CD4-positive, alpha-beta T cell treated with Interleukin-21 for 1 hour (primary cell): ENCODE measurements around the gene CPVL.

Experiments used
- DNase-seq: peaks from one replicate; pipeline ENCODE4 v3.0.0-alpha.2; 2020

The CPVL gene

GRCh38 chr7:29090151-29090805 lies 56.1 kb downstream of the CPVL start:
- no peak for DNase-seq

- no peak for DNase-seq
Measured at GRCh38 chr7:29087840-29088170, 58.5 kb downstream of the CPVL start.

DNA sequence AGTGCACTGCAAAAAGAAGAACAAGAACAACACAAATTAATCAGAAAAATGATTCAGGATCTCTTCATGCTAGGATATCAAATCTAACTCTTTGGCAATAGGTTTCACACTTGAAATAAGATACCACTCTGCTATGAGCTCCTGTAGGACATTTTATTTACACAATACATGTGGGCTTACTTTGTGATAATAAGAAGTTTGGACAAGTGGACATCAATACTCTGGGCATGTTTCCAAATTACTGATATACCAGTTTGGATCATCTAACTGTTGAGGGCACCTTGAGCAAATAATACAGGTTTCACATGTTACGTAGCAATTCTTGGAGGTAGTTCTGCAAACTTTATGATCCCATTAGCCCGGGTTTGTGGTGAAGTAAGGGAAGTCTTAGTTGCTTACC lies 59.8 kb downstream of the CPVL start:
- DNase-seq, result no peak

DNA sequence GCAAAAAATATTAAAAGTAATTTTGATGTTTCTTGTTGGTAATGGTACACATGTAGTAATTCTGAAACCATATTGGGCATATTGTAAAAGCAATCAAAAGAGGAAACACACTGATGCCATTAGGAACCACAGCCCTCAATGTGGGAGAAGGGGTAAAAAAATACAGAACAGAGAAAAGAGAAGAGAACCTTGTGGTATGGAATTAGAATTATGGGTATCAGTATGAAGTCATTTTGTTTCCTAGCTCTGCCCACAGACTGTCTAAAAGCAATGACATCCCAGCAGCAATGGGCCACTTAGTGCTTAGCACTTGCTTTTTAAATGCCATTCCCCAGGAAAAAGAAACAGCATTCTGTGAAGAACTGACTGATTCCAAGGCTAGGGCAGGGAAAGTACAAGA lies 61.5 kb downstream of the CPVL start:
- peak; percentile 1 for DNase-seq

GRCh38 chr7:29080803-29081202 lies 65.5 kb downstream of the CPVL start:
- DNase-seq, result no peak

DNA sequence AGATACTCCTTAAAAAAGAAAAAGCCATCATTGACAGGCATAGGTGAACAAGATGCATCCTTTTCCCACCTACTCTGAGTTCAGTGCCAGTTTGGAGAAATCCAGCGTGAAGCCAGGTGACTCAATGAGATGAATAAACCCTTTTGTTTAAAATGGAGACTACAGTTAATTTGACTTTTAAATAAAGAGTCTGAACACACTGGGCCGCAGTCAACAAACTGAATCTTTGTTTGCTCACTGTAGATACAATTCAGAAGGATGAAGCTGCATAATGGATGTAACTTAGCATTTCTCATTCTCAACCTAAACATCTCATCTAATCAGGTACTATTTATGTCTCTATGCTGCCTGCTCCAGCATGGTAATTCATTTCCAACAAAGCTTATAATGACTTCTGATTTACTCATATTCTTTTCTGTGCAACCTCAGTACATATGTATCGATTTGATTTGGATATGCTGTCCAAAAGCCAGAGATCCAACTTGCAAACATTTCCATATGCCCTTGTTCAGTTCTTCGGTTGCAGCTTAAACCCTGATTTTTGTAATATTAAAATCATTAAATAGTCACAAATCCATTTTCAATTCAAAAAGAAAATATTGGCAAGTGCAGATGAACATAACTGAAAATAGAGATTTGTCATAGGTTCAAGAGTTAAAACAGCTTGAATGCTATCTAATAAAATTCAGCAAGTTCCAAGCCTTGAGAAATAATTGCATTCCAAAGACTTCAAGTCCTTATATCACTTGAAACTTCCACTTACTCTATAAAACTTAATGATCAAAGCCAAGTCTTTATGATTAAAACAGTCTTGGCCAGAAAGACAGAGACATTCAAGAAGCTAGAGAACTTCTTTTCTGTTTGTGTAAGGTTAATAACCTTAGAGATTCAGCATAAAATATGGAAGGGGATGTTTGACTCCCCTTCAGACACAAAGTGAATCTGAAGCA lies 67.8 kb downstream of the CPVL start:
- no peak for DNase-seq

DNA sequence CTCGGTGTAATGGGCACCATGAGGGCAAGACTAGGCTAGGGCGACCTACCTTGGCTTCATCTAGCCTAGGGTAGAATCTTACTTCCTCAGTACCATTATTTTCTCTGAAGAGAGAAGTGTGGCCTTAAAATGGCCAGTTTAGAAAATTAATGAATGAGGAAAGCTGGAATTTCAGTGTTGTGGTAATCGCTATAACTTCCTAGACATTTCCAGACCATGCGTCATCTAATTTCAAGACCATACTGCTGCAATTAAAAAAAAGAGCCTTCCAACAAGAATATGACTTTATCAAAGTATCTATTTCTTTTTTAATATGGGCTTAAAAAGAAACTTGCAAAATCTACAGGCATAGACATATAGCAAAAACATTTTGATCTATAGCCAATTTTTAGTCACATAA lies 68.5 kb downstream of the CPVL start:
- DNase-seq, result no peak

DNA sequence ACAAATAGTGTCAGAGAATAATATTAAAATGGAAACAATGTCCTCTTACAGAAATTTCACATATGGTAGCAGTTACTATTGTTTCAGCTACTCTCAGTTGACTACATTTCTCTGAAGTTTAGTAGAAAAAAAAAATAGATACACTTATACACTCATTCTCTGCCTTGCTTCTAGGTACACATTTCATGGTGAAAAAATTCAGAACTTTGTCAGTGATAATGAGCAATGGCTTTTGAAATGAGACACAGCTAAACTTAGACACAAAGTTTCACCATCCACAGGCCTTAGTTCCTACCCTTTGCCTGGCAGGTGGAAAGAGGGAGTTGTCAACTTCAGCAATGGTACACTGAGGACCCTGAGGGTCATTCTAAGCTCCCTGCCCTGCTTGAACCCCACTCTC lies 69.2 kb downstream of the CPVL start:
- DNase-seq, result no peak

GRCh38 chr7:29076631-29077030 lies 69.7 kb downstream of the CPVL start:
- no peak for DNase-seq

DNA sequence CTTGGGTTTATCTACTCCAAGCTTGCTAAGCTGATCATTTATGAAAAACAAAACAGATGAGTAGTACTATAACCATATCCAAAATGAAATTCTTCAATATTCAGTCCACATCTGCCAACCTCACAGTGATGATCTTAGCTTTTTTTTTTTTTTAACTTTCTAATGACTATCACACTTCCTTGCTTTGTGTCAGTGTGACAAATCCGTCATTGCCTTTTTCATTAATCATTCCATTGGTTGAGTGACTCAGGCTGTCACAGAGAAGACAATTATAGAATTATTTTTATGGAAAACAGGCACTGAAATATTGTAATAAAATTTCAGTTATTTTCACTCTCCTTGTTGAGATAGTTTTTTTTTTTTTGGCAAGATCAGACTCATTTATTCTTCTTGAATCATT lies 70.7 kb downstream of the CPVL start:
- no peak for DNase-seq

DNA sequence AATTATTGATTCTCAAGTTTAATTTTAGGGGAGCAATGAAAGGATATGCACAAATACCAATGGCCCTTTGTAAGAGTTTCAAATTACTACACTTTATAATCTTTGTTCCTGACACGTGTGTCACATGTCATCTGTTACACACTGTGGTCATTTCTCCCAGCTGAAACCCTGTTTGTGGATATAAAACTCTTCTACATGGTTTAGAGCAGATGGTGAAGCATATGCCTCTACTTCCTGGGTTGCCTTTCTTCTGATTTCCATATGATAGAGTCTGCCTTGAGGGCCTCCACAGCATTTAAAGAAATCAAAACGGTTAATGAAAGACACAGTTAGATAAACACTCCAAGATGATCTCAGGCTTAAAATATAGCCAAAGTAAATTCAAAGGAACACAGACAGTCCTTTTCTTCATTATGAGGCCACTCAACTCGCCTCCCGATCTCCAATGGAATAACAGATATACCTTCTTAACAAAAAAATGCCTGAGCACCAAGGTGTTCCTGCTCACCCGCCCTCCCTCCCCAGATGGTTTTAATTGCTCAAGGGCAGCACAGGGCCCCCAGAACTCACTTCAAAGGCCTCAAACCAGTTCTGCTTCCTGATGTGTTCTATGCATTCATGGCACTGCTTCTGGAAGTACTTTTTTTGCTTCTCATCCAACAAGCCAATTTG lies 75.0 kb downstream of the CPVL start:
- DNase-seq, result no peak

GRCh38 chr7:29066641-29067040 lies 79.7 kb downstream of the CPVL start:
- DNase-seq, result no peak

GRCh38 chr7:29065181-29065857 lies 81.0 kb downstream of the CPVL start:
- DNase-seq, result no peak

DNA sequence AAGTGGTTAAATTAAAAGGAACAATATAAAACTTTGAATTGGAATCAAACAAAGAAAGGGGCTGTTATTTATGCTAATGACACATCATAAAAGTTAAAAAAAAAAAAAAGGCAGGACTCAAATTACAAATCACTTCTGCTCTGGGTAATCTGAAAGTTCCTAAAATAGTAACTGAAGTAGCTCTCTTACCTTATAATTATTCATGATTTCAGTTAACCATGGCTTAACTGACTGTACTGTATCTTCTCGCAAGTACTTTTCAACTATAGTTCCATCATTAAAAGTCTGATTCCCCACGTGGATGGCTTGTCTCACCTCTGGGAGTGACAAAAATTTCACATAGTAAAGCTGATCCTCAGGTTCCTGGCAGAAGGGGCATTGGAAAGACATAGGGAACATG lies 82.5 kb downstream of the CPVL start:
- DNase-seq, result no peak

- no peak for DNase-seq
Measured at GRCh38 chr7:29063236-29063635, 83.1 kb downstream of the CPVL start.

DNA sequence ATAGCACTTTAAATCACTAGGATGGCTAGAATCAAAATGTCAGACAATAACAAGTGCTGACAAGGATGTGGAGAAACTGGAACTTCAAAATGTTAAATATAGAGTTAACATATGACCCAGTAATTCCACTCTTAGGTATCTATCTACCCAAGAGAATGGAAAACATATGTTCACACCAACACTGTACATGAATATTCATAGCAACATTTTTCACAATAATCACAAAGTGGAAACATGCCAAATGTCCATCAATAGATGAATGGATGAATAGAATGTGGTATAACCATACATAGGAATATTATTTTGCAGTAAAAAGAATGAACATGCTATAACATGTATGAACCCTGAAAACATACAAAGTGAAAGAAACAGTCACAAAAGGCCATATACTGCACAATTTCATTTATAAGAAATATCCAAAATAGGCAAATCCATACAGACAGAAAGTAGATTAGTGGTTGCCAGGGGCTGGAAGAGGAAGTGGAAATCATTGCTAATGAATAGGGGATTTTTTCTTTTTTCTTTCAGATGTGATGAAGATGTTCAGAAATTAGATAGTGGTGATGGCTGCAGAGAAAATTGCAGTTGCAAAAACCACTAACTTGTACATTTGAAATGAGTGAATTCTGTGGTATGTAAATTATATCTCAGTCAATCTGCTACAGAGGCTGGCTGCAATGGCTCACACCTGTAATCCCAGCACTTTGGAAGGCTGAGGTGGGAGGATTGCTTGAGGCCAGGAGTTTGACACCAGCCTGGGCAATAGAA lies 93.0 kb downstream of the CPVL start:
- no peak for DNase-seq

- no peak for DNase-seq
Measured at GRCh38 chr7:29046978-29047377, 99.4 kb downstream of the CPVL start.

DNA sequence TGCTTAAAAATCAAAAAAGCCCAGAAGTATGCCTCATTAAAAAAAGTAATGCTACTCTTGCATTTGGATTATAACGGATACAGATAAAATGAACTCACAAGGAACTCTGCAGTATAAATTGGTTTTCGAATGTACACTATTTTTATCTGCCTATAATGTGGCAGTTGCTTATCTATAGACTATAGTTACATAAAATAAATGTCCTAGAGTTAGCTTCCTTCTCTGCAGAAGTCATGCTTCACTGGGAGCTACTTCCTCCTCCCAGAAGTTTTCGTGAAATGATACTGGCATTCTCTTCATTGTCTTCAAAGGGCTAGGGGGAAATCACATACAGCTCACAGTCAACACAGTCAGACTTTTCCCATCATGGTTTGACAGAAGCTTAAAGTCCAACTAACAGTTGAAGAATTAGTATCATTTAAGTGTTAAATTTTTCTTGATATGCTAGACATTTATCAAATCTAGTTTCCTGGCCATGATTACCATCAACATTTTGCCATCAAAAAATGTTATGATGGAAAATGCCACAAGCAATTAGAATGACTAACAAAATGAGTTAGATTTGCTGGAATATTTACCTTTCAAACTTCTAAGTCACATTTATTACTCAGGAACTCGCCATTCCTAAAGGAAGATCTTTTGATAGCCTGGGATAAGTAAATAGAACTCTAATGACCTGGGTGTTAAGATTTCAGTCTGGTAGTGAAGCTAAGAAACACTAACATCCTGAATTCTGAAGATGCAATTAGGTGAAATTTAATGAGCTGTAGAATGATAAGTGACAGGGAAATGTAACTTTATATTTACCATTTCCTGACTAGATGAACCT lies 100.9 kb downstream of the CPVL start:
- DNase-seq, result no peak

GRCh38 chr7:29044554-29044953 lies 101.8 kb downstream of the CPVL start:
- DNase-seq, result no peak

- no peak for DNase-seq
Measured at GRCh38 chr7:29043576-29043975, 102.8 kb downstream of the CPVL start.

GRCh38 chr7:29042824-29043231 lies 103.5 kb downstream of the CPVL start:
- DNase-seq, result no peak

DNA sequence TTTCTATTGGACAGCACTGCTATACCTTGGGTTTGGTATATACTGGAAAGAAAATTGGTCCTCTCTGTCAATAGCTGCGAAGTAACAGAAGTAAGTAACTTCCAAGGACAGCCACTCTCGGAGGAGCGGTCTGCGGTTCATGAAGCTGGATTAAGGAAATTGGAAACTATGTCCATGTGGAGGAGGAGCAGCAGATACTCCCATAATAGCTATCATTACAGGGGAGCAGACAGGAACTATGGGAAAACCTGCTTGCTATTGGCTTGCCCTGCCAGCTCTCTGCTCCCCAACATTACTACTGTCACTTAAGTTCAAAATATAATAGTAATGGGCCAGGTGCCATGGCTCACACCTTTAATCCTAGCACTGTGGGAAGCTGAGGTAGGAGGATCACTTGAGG lies 104.3 kb downstream of the CPVL start:
- no peak for DNase-seq
